Testis (tissue), 3 donors: Measurements from ENCODE around the gene ASTN1. TPM values are rescaled to one million over a fixed set of nuclear protein-coding genes. Genes with fewer than 3 reads are reported as not detected.

Experiments
- DNase-seq: peaks from one replicate; pipeline ENCODE4 v3.0.0-alpha.2; 2019
- H3K27ac ChIP-seq, 2 donors: fragments of 200-600 bp; sonication (generic); one replicate each; pipeline ENCODE4 v1.5.1; 2019
- H3K27me3 ChIP-seq: fragments of 200-600 bp; sonication (generic); one replicate; pipeline ENCODE4 v1.5.1; 2019
- H3K36me3 ChIP-seq: fragments of 200-600 bp; sonication (generic); one replicate; pipeline ENCODE4 v1.5.1; 2017; ENCODE audit warnings: low read depth; ENCODE audit errors: missing control alignments
- H3K4me1 ChIP-seq: fragments of 200-600 bp; sonication (generic); one replicate; pipeline ENCODE4 v1.5.1; 2019
- H3K4me3 ChIP-seq, 2 donors: fragments of 200-600 bp; sonication (generic); one replicate each; pipeline ENCODE4 v1.5.1; 2017 to 2019
- H3K9me3 ChIP-seq: fragments of 200-600 bp; sonication (generic); one replicate; pipeline ENCODE4 v1.5.1; 2017
- CTCF ChIP-seq, 3 experiments: fragments of 450-650 bp in 2 of 3; fragments of 200-600 bp in 1 of 3; sonication (generic) in 1 of 3; IDR thresholded peaks; one replicate each; pipeline ENCODE4 v1.5.1; 2016 to 2019; ENCODE audit warnings: antibody characterized with exemption in 3 of 3, mild to moderate bottlenecking in 2 of 3, moderate library complexity in 1 of 3
- POLR2A ChIP-seq: fragments of 450-650 bp; IDR thresholded peaks from one replicate; pipeline ENCODE4 v1.6.1; 2017; ENCODE audit warnings: antibody characterized with exemption, mild to moderate bottlenecking, moderate library complexity
- WGBS, 2 donors: methylation state at CpG; one replicate each; pipeline ENCODE4 v1.1.5; 2018; 5-methylcytosine and 5-hydroxymethylcytosine counted together
- intact Hi-C: fragments of 100-400 bp; cut with DNase I; formaldehyde crosslinking; loops from one replicate; pipeline ENCODE4 v1.15.1; 2023; ENCODE audit warnings: low total_unique reads
- polyA plus RNA-seq: library from polyadenylated mRNA; stranded (reverse); fragments of 350-450 nt; fragmentation: Illumina TruSeq; extraction: RNeasy Lipid Tissue Mini Kit (QIAGEN cat#74804); gene quantifications from one replicate; pipeline ENCODE4 v1.2.3, GENCODE V29; 2014; ENCODE audit warnings: low read depth, low replicate concordance; ENCODE audit not compliant: insufficient read depth
- total RNA-seq, 2 donors: library from RNA; depleted of rRNA; stranded (reverse); fragments of >200 nt; gene quantifications; one replicate each; pipeline ENCODE4 v1.2.3, GENCODE V29; 2016

The ASTN1 gene
- total and polyA plus RNA-seq, 3 donors from 2014 or later: 1.2 to 2.7 (median 2.1) TPM

GRCh38 chr1:177124577-177125278 lies 39.8 kb downstream of the ASTN1 start:
- no peaks in the 10 kb centered on the region for H3K4me1 ChIP-seq
- intact Hi-C loops: no loop called here
- no peaks in the 10 kb centered on the region for H3K9me3 ChIP-seq
- no peak overlapping the region for H3K27ac ChIP-seq
- no peaks in the 10 kb centered on the region for H3K27me3 ChIP-seq
- WGBS, 2 donors: 92 to 93% methylated on average over 4 of the region's 4 CpGs
- TF ChIP-seq CTCF (IDR thresholded peaks at IDR 0.05): no peak
- TF ChIP-seq POLR2A: no peak
- no peak overlapping the region for H3K4me3 ChIP-seq
- no peak for DNase-seq
- no peaks in the 10 kb centered on the region for H3K36me3 ChIP-seq

GRCh38 chr1:177122461-177123251 lies 41.9 kb downstream of the ASTN1 start:
- H3K4me1 ChIP-seq: no peaks in the 10 kb centered on the region
- H3K36me3 ChIP-seq: no peaks in the 10 kb centered on the region
- no peak overlapping the region for H3K4me3 ChIP-seq
- WGBS, 2 donors: 81 to 88% methylated on average over 10 to 12 of the region's 12 CpGs
- DNase-seq: no peak
- TF ChIP-seq POLR2A: no peak
- TF ChIP-seq CTCF (IDR thresholded peaks at IDR 0.05): no peak
- intact Hi-C loops: no loop called here
- H3K27ac ChIP-seq: no peak overlapping the region
- H3K27me3 ChIP-seq: no peaks in the 10 kb centered on the region
- no peaks in the 10 kb centered on the region for H3K9me3 ChIP-seq

GRCh38 chr1:177119311-177119710 lies 45.2 kb downstream of the ASTN1 start:
- Histone ChIP-seq H3K36me3 (no peaks in the 10 kb centered on the region), H3K9me3 (no peaks in the 10 kb centered on the region), H3K4me1 (no peaks in the 10 kb centered on the region), H3K27ac (no peak overlapping the region), H3K4me3 (no peak overlapping the region), H3K27me3 (no peaks in the 10 kb centered on the region)
- WGBS, 2 donors: 44 to 50% methylated on average over 4 of the region's 4 CpGs
- TF ChIP-seq CTCF (IDR thresholded peaks at IDR 0.05): no peak
- TF ChIP-seq POLR2A: no peak
- no peak for DNase-seq
- intact Hi-C loops: no loop called here

GRCh38 chr1:177118901-177119300 lies 45.6 kb downstream of the ASTN1 start:
- WGBS, 2 donors: 78 to 80% methylated on average over 4 of the region's 4 CpGs
- no peak for DNase-seq

More at GRCh38 chr1:177118901-177119300, 45.6 kb downstream of the ASTN1 start:
- no peak for TF ChIP-seq CTCF (IDR thresholded peaks at IDR 0.05)
- TF ChIP-seq POLR2A: no peak
- Histone ChIP-seq H3K9me3 (no peaks in the 10 kb centered on the region), H3K27ac (no peak overlapping the region), H3K4me1 (no peaks in the 10 kb centered on the region), H3K36me3 (no peaks in the 10 kb centered on the region), H3K27me3 (no peaks in the 10 kb centered on the region), H3K4me3 (no peak overlapping the region)
- intact Hi-C loops: no loop called here
